ENCODE data around the gene SEC14L3.

SEC14L3 gene

DNA sequence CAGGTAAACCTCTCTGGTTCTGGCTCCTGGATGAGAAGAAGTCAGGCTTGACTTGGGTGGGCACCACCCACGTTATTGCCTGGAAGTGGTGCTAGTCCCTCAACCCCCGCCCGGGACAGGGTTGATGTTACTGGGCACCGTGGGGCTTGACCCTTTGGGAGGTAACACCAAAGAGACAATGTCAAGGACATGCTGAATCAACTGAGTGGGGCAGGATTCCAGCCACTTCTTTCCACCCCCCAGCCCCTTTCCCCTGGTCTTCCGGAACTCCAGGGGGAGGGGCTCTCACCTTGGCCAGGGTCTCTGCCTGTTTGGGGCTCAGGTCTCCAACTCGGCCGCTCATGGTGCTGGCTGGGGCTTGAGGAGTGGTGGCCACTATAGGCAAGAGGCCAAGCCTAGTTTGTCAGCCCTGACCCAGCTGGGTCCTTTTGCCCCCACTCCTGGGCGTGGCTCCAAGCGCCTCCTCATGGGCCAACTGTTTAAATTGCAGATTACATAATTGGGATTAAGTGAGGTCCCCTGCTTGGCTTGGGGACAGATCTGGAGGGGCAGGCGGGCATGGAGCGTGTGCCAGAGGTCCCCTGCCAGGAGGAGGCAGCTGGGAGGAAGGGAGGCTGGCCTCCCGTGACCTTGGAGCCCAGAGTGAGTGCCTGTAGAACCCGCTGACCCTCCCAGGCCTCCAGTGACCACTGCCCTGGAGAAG, at the start of gene SEC14L3:
SEC14L3 (minus strand) TSS at position 402 of the 703 bp plus-strand sequence; CDS start at position 343, 59 bp downstream.
- no peak for DNase-seq

DNA sequence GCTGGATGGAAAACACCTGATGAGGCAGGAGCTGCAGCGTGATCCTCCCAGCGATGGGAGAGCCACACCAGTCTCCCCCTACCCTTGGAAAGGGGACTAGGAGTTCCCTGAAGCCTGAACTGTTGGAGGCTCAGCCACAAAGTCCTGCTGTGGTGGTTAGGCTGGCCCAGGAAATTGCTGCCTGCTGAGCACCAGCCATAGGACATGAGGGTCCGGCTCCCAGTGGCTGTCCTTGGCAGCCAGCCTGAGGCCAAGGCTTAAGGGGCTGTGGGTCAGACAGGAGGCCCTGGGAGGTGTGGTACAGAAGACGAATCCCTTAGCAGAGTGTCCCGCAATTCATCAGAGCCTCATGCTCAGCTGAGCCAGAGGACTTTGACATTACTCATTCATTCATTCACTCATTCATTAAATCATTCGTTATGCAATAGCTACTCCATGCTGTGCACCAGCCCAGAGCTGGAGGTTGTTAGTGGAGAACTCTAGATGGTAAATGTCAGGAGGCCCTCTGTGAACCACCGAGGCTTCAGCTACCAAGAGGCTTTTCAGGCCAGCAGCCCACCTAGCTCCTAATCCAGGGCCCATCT, 48.1 kb upstream of the SEC14L3 start:
- no peak for DNase-seq

- DNase-seq = no peak
Measured at GRCh38 chr22:30516731-30517130, 44.9 kb upstream of the SEC14L3 start.

- DNase-seq = no peak
Measured at GRCh38 chr22:30516273-30516672, 44.5 kb upstream of the SEC14L3 start.

DNA sequence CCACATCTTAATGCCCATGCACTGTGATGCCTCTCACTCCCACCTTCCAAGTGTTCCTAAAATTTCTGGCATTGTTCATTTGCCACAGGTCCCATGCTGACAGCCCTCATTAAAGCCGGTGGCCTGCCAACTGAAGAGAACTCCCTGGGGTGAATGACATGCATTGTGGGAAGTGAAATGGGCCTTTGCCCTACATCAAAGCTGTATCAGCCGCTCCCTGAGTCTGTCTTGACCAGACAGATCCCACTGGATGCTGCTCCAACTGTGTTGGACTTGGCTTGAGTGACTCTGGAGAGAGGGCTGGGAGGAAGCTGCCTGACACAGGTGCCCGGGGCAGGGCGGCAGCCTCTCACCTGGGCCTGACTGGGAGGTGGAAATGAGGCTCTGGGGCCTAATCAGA, 42.4 kb upstream of the SEC14L3 start:
- no peak for DNase-seq

DNA sequence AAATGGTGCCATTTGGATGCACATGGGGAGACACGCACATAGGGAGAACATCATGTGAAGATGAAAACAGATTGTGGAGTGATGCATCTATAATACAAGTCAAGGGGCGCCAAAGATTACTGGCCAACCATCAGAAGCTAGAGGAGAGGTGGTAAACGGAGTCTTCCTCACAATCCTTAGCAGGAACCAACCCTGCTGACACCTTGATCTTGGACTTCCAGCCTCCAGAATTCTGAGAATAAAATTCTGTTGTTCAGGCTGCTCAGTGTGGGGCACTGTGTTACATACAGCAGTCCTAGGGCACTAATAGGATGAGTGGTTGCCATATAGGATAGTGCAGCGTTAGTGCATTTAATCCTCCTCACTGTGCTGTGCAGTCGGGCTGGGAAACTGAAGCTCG, 41.6 kb upstream of the SEC14L3 start:
- no peak for DNase-seq

- no peak for DNase-seq
Measured at GRCh38 chr22:30511911-30512310, 40.1 kb upstream of the SEC14L3 start.

DNA sequence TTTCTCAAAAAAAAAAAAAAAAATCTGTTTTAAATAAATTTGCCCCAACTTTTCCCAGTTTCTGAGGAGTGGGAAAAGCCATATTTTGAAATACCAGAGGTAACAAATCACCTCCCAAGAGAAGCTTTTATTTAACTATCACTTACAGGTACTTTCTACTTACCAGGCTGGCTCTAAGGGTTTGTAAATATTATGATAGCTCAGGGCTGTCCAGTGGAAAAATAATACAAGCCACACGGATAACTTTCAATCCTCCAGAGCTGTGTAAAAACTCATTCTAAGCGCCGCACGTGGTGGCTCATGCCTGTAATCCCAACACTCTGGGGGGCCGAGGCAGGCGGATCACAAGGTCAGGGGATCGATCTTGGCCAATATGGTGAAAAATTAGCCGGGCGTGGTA, 39.3 kb upstream of the SEC14L3 start:
- DNase-seq = no peak

GRCh38 chr22:30508216-30508615, 36.4 kb upstream of the SEC14L3 start:
- no peak for DNase-seq

GRCh38 chr22:30507670-30508069, 35.9 kb upstream of the SEC14L3 start:
- DNase-seq = no peak

DNA sequence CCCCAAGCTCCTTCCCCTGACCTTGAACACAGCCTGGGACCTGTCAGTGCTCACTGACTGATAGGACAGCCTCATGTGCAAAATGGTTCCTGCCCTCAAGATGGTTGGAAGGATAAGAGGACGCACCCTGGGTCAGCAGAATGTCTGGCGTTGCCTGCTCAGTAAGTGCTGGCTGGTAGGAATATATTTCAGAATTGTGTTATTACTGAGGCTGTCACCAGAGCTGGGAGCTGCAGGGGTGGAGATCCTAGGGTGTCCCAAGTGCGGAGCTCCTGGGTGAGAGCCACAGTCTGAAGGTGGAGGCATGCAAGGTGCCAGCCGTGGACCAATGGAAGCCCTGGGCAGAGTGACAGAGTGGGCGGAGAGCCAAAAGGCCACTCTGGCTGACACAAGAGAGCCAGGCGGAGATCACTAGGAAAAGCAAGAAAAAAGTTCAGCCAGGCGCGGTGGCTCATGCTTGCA, 34.7 kb upstream of the SEC14L3 start:
- DNase-seq = no peak

DNA sequence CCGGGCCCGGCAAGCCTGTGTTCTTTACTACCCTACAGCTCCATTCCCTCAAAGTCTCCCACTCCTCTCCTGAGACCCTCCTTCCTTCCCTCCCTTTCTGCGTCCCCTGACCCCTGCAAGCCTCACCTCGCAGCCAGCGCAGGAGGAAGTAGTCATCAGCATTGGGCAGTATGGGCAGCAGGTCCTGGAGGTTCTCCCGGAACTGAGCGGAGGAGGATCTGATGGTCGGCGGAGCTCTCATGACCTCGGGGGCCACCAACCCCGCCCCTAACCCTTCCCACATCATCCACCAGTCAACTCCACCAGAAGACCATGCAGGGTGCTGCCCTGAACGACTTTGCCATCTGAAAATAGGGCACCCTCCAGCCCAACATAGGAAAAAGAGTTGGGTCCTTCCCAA, 31.7 kb upstream of the SEC14L3 start:
- no peak for DNase-seq

- no peak for DNase-seq
Measured at GRCh38 chr22:30502911-30503310, 31.1 kb upstream of the SEC14L3 start.

GRCh38 chr22:30502153-30502552, 30.3 kb upstream of the SEC14L3 start:
- DNase-seq = no peak

- DNase-seq = no peak
Measured at GRCh38 chr22:30500628-30501027, 28.8 kb upstream of the SEC14L3 start.

DNA sequence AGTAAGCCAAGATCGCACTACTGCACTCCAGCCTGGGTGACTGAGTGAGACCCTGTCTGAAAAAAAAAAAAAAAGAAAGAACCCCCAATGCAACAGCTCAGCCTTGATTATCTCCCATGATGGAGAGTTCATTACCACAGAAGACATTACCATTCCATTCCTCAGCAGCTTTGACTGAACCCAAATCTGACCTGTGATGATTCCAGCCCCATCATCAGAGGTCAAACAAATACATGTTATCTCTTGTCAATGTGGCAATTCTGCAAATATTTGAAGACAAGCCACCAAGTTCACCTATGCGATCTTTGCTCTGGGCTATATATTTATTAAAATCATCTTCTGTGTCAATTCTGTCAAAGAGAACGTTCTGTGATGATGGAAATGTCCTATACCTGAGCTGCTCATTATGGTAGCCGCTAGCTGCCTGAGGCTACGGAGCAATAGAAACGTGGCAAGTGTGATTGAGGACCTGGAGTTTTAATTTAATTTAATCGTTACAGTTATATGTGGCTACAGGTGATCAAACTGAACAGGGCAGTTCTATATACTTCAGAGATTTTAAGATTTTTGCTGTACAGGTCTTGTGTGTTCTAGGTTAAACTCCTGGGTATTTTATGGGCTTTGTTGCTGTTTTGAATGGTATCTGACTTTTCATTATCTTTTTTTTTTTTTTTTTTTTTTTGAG, 25.8 kb upstream of the SEC14L3 start:
- no peak for DNase-seq

GRCh38 chr22:30495041-30495784, 23.4 kb upstream of the SEC14L3 start:
- no peak for DNase-seq

DNA sequence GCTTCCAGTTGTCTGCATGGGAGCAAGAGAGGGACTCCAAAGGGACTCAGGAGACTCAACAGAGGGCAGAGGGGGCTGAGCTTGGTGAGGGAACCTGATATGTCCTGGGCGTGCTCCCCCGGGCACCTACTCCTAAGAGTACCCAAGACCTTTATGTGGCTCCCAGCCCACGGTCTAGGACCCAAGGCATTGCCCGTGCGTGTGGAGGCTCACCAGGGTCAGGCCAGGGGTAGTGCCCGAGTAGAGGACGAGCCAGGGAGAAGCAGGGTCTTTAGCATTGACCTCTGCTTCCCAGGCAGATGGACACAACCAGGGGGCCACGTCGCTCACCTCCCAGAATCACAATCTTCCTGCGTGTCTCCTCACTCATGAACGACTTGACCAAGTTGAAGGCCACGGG, 20.3 kb upstream of the SEC14L3 start:
- no peak for DNase-seq

- DNase-seq = no peak
Measured at GRCh38 chr22:30491381-30491780, 19.6 kb upstream of the SEC14L3 start.

DNA sequence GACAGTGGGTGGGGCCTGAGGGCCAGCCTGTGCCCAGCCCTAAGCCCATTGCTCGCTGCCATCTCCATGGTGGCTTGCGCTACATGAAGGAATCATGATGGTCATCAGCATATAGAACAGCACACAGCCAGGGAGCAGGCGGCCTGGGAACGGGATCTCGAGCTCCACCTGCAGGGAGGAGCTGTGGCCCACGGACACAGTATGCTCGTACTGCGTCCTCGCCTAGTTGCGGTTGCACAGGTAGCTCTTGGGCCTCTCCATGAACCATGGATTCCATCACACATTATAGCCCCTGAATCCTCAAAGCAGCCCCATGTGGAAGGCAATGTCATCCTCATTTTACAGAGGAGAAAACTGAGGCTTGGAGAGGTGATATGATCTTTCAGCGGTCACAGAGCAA, 18.6 kb upstream of the SEC14L3 start:
- DNase-seq = no peak

GRCh38 chr22:30488121-30488520, 16.3 kb upstream of the SEC14L3 start:
- DNase-seq = no peak

- DNase-seq = no peak
Measured at GRCh38 chr22:30486661-30487115, 14.9 kb upstream of the SEC14L3 start.

DNA sequence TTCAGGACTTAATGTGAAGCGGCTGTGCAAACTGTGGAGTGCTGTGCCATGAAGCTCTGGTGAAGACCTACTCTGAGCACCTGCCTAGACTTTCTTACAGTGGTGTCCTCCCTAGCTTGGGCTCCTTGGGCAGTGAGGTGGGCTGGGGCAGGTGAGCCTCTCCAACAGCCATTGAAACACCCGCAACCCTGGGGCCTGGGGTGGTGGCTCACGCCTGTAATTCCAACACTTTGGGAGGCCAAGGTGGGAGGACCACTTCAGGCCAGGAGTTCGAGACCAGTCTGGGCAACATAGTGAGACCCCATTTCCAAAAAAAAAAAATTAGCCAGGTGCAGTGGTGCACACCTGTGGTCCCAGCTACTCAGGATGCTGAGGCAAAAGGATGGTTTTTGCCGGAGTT, 14.3 kb upstream of the SEC14L3 start:
- no peak for DNase-seq
